Fibroblast of gingiva (primary cell): ENCODE results near the gene C1D.
"Not testable (repeated sequence)": the region's sequence is repeated elsewhere in the genome, so short reads cannot be mapped to it uniquely, and the experiment has no call there.

Experiments used
- DNase-seq: peaks from one replicate; pipeline ENCODE4 v3.0.0-alpha.2; 2011; ENCODE audit warnings: low read depth

C1D gene

GRCh38 chr2:67999332-67999731, 63.5 kb downstream of the C1D start:
- DNase-seq = no peak

- DNase-seq = no peak
Measured at GRCh38 chr2:67997903-67998302, 64.9 kb downstream of the C1D start.

DNA sequence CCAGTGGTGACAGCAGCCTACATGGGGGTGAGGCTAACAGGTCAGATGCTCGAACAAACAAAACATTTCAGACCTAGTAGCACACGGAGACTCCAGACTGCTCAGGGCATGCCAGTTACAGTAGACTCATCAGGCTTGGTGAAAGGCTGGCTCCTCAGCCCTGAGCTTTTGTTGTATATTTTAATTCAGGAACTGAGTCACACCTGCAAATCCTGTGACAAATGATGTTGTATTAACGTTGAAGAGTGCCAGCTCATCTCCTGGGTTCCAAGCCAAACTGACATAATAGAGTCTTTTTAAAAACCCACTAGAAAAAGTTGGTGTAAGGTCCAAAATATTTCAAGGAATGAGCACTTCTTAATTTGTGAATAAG, 65.3 kb downstream of the C1D start:
- no peak for DNase-seq

GRCh38 chr2:67996772-67997527, 65.9 kb downstream of the C1D start:
- DNase-seq = no peak

- no peak for DNase-seq
Measured at GRCh38 chr2:67994716-67995115, 68.1 kb downstream of the C1D start.

DNA sequence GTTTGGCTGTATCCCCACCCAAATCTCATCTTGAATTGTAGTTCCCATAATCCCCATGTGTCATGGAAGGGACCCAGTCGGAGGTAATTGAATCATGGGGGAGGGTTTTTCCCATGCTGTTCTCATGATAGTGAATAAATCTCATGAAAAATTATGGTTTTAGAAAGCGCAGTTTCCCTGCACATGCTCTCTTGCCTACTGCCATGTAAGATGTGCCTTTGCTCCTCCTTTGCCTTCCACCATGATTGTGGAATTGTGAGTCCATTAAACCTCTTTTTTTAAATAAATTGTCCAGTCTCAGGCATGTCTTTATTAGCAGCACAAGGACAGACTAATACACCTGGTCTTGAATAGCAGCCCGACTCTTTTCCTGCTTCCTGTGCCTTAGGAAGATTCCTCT, 68.7 kb downstream of the C1D start:
- not testable (repeated sequence) for DNase-seq

GRCh38 chr2:67993329-67993728, 69.5 kb downstream of the C1D start:
- no peak for DNase-seq

DNA sequence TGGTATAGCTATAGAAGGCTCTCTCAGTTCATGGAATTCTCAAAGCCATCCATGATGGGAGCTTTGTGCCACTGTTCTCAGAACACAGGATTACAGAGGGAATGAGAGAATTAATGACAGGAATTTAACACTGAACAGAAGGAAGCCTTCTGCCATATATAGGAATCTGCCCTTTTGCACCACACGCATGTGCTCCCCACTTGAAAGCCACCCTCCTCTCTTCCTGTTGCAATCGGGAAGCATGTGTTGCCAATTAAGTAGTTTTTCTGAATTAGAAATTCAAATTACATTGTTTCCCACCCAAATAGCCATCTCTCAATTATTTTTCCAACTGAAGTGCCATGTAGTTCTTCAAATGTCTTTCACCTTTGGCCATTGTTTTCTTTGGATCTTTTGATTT, 71.3 kb downstream of the C1D start:
- peak; percentile 62 for DNase-seq
